ENCODE results near the gene C11orf16. TPM values are rescaled to one million over a fixed set of nuclear protein-coding genes. Genes with fewer than 3 reads are reported as not detected.

Gene C11orf16
- polyA plus RNA-seq, 2 of the 4 experiments (the other 2 are of a cell fraction): not detected

DNA sequence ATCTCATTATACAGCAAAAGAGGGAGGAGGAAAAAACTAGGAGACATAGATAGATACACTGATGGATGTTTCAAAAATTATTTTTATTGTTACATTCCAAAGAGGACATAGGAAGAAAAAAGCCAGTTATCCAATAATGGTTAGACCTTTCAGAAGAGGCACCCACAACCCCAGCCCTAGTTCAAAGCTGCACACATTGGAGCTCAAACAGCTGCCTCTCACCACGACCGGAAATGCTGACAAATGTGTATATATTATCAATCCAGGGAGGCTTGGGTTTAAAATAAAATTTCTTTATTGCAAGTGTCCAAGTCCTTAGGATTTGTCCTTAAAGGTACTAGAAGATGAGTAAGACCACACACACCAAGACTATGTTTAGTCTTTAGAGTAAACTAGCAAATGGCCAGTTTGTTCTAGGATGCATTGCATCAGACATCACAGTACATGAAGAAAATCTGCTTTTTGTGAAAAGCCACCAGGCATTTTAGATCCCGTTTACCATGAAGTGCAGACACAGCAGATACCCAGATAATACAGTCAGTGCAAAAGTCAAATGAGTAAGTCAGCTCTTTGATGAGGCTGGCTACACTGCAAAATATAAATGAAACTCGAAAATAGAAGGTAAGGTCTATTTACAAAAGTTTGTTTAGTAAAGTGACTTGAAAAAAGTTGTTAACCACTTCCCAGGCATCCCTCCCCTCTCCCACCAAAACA is 14.6 kb upstream of the C11orf16 start:
- no peak overlapping the region for H3K4me3 ChIP-seq
- H3K4me1 ChIP-seq: no peaks in the 10 kb centered on the region
- WGBS (ENCODE audit: missing lambda C conversion rate): 78% methylated on average over 4 of the region's 4 CpGs
- DNase-seq (ENCODE audit: low read depth in 1 of 2, low spot score in 1 of 2) (no peak), ATAC-seq (no peak), FAIRE-seq (no peak)
- no peak overlapping the region for H3K4me2 ChIP-seq
- CTCF ChIA-PET: interaction anchor here (1.6 to 5.2 kb wide), 4 partner anchors 12 to 33 kb away, joined by 4 to 28 read pairs (median 11); no protein-coding TSS in a partner anchor
- no peak for TF ChIP-seq KDM1A (IDR thresholded peaks at IDR 0.05; ENCODE audit: low read depth)
- no peak for TF ChIP-seq EHMT2 (IDR thresholded peaks at IDR 0.05; ENCODE audit: low read depth)
- TF ChIP-seq E2F6 (IDR thresholded peaks at IDR 0.05; ENCODE audit: borderline replicate concordance, low read depth): no peak
- no peak for TF ChIP-seq ZNF302 (CRISPR knock-in tag; IDR thresholded peaks at IDR 0.05)
- no peak for TF ChIP-seq CTCF (IDR thresholded peaks at IDR 0.05)
- TF ChIP-seq, protein P1, sequence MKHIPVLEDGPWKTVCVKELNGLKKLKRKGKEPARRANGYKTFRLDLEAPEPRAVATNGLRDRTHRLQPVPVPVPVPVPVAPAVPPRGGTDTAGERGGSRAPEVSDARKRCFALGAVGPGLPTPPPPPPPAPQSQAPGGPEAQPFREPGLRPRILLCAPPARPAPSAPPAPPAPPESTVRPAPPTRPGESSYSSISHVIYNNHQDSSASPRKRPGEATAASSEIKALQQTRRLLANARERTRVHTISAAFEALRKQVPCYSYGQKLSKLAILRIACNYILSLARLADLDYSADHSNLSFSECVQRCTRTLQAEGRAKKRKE (CRISPR knock-in tag; IDR thresholded peaks at IDR 0.05; ENCODE audit: low read depth): no peak
- no peak for TF ChIP-seq POLR2AphosphoS2 (conservative IDR thresholded peaks at IDR 0.05; ENCODE audit: low read length)
- no peak for TF ChIP-seq PBX3 (IDR thresholded peaks at IDR 0.05)
- TF ChIP-seq GATA3 (IDR thresholded peaks at IDR 0.05; ENCODE audit: borderline replicate concordance): no peak
- H3K9me3 ChIP-seq: no peaks in the 10 kb centered on the region
- H3K27ac ChIP-seq: no peak overlapping the region
- POLR2A ChIA-PET: interaction anchor here (0.5 kb wide), 1 partner anchor 363 kb away, joined by 3 read pairs; no protein-coding TSS in a partner anchor

DNA sequence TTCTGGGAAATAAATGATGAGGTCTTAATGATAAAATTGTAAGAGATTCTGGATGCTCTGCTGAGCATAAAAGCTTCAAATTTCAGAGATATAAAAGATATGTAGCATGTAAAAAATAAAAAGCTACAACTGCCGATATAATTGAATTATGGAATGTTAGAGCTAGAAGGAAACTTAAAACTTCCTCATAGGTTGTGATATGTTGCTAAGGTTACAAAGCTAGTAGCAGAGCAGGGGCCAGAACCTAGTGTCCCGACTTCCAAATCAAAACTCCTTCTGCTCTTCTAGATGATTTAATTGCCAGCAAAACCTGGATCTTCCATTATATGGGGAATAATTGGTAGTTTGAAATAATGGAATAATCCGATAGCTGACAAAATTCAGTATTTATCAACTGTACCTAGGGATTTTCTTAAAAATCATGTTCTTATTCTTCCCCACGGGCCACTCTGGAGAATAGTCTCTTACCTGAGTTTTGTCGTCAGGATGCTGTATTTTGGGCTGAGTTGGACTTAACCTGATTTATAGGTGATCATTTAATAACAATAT is 9.8 kb upstream of the C11orf16 start, which contains the start of gene ASCL3:
Gene ASCL3, minus strand, starts transcription at position 499 of the 549 bp plus-strand sequence. CDS start 4,855 bp downstream, outside the sequence.
- ATAC-seq (no peak), DNase-seq (ENCODE audit: low read depth in 1 of 2, low spot score in 1 of 2) (no peak), FAIRE-seq (no peak)
- H3K4me2 ChIP-seq: no peak within 1 kb of the TSS
- no peak within 1 kb of the TSS for H3K27ac ChIP-seq
- no peaks in the 10 kb centered on the region for H3K4me1 ChIP-seq
- no peak within 1 kb of the TSS for H3K4me3 ChIP-seq
- no peak for TF ChIP-seq BCL3 (IDR thresholded peaks at IDR 0.05)
- WGBS (ENCODE audit: missing lambda C conversion rate): 66% methylated on average over 5 of the region's 5 CpGs
- no peaks in the 10 kb centered on the region for H3K9me3 ChIP-seq
- ChIA-PET CTCF (interaction anchor here (0.9 to 1.0 kb wide), 2 partner anchors 17 to 28 kb away, joined by 4 read pairs; no protein-coding TSS in a partner anchor), POLR2A (no interaction called here)

- Histone ChIP-seq H3K4me2 (no peak overlapping the region), H3K27ac (no peak overlapping the region), H3K4me1 (no peaks in the 10 kb centered on the region), H3K4me3 (no peak overlapping the region), H3K9me3 (no peaks in the 10 kb centered on the region)
- DNase-seq (ENCODE audit: low read depth in 1 of 2, low spot score in 1 of 2): no peak
- POLR2A ChIA-PET: no interaction called here
- ATAC-seq: no peak
- WGBS (ENCODE audit: missing lambda C conversion rate): 74% methylated on average over 8 of the region's 8 CpGs
- CTCF ChIA-PET: interaction anchor here (1.2 kb wide), 2 partner anchors 78 to 196 kb away, joined by 3 read pairs; no protein-coding TSS in a partner anchor
- FAIRE-seq: no peak
- TF ChIP-seq HOXB13 (CRISPR knock-in tag; IDR thresholded peaks at IDR 0.05; ENCODE audit: low read depth): no peak
- TF ChIP-seq MAFK (IDR thresholded peaks at IDR 0.05; ENCODE audit: partially characterized antibody): no peak
- no peak for TF ChIP-seq MAX (IDR thresholded peaks at IDR 0.05)
- no peak for TF ChIP-seq REST (IDR thresholded peaks at IDR 0.05)
- TF ChIP-seq GATA3 (IDR thresholded peaks at IDR 0.05; ENCODE audit: borderline replicate concordance): no peak
- TF ChIP-seq E2F6 (IDR thresholded peaks at IDR 0.05; ENCODE audit: borderline replicate concordance, low read depth): no peak
- TF ChIP-seq MYC (IDR thresholded peaks at IDR 0.05; ENCODE audit: borderline replicate concordance, low read length): no peak
- no peak for TF ChIP-seq MAZ (IDR thresholded peaks at IDR 0.05; ENCODE audit: borderline replicate concordance, low read depth, low read length)
These were observed 8.8 kb upstream of the C11orf16 start for GRCh38 chr11:8941341-8942103.

Data from A549 (cell line).